Gastroesophageal sphincter (tissue), 4 donors: ENCODE results near the gene ENTPD2. TPM values are rescaled to one million over a fixed set of nuclear protein-coding genes. Genes with fewer than 3 reads are reported as not detected.

Source experiments
- ATAC-seq: fragments of 150-250 bp; one replicate; pipeline ENCODE4 v1.9.1; 2016; ENCODE audit warnings: mild to moderate bottlenecking, moderate library complexity
- H3K27ac ChIP-seq, 4 donors: fragments of 200-600 bp; sonication (generic) in 3 of 4; 1 replicate in 3 of 4; 2 replicates in 1 of 4; pipeline ENCODE4 v1.5.1; 2016 to 2019
- H3K27me3 ChIP-seq: fragments of 200-600 bp; sonication (generic); one replicate; pipeline ENCODE4 v1.5.1; 2019
- H3K36me3 ChIP-seq, 2 donors: fragments of 200-600 bp; sonication (generic); one replicate each; pipeline ENCODE4 v1.5.1; 2019; ENCODE audit warnings: control low read depth in 1 of 2
- H3K4me1 ChIP-seq, 3 donors: fragments of 200-600 bp; sonication (generic); 1 replicate in 2 of 3; 2 replicates in 1 of 3; pipeline ENCODE4 v1.5.1; 2016 to 2019; ENCODE audit warnings: control low read depth in 2 of 3
- H3K4me3 ChIP-seq, 2 donors: fragments of 200-600 bp; sonication (generic); one replicate each; pipeline ENCODE4 v1.5.1; 2019; ENCODE audit warnings: mild to moderate bottlenecking in 1 of 2, moderate library complexity in 1 of 2
- H3K9me3 ChIP-seq, 3 donors: fragments of 200-600 bp; sonication (generic); one replicate each; pipeline ENCODE4 v1.5.1; 2017 to 2019; ENCODE audit warnings: control low read depth in 2 of 3
- CTCF ChIP-seq, 4 experiments: fragments of 200-600 bp in 2 of 4; fragments of 450-650 bp in 2 of 4; sonication (generic) in 1 of 4; IDR thresholded peaks; one replicate each; pipeline ENCODE4 v1.5.1; 2017 to 2019; ENCODE audit warnings: antibody characterized with exemption in 4 of 4, mild to moderate bottlenecking in 2 of 4, moderate library complexity in 2 of 4
- EP300 ChIP-seq: sonication (generic); formaldehyde crosslinking; IDR thresholded peaks from one replicate; pipeline ENCODE4 v1.6.1; 2017; ENCODE audit warnings: antibody characterized with exemption, mild to moderate bottlenecking
- POLR2A ChIP-seq, 2 donors: fragments of 450-650 bp; IDR thresholded peaks; one replicate each; pipeline ENCODE4 v1.6.1; 2017; ENCODE audit warnings: antibody characterized with exemption in 2 of 2, mild to moderate bottlenecking in 2 of 2, moderate library complexity in 1 of 2
- POLR2AphosphoS5 ChIP-seq: sonication (generic); formaldehyde crosslinking; IDR thresholded peaks from one replicate; pipeline ENCODE4 v1.6.1; 2017; ENCODE audit warnings: antibody characterized with exemption
- whole genome bisulfite sequencing, 2 donors: methylation state at CpG; one replicate each; pipeline ENCODE4 v1.1.5; 2018; ENCODE audit warnings: low coverage in 1 of 2; 5-methylcytosine and 5-hydroxymethylcytosine counted together
- total RNA-seq, 4 donors: library from RNA; depleted of rRNA; stranded (reverse); fragments of >200 nt; gene quantifications; one replicate each; pipeline ENCODE4 v1.1.0, GENCODE V29; 2016

Gene ENTPD2
- total RNA-seq, 4 donors from 2014 or later: 0.58 to 1.6 TPM; not detected in 2

- no peak overlapping the region for H3K4me3 ChIP-seq
- H3K36me3 ChIP-seq: peaks cover 0 to 50% of the 10 kb centered on the region in 2 donors
- no peak overlapping the region for H3K27ac ChIP-seq
- WGBS, 2 donors: no CpG with 5 or more reads among the region's 6 CpGs
- no peak for TF ChIP-seq EP300
- TF ChIP-seq POLR2A (IDR thresholded peaks at IDR 0.05): no peak
- no peak for TF ChIP-seq CTCF (IDR thresholded peaks at IDR 0.05)
- TF ChIP-seq POLR2AphosphoS5: no peak
- no peaks in the 10 kb centered on the region for H3K27me3 ChIP-seq
- no peaks in the 10 kb centered on the region for H3K9me3 ChIP-seq
- ATAC-seq: no peak
- H3K4me1 ChIP-seq: peaks cover 0 to 16% (median 0%) of the 10 kb centered on the region in 3 donors
These were observed 32.3 kb downstream of the ENTPD2 start for GRCh38 chr9:137021568-137021978.

- H3K27ac ChIP-seq: no peak overlapping the region
- ATAC-seq: no peak
- H3K27me3 ChIP-seq: no peaks in the 10 kb centered on the region
- TF ChIP-seq EP300: no peak
- no peak for TF ChIP-seq POLR2AphosphoS5
- no peak for TF ChIP-seq POLR2A (IDR thresholded peaks at IDR 0.05)
- no peak for TF ChIP-seq CTCF (IDR thresholded peaks at IDR 0.05)
- H3K9me3 ChIP-seq: no peaks in the 10 kb centered on the region
- H3K36me3 ChIP-seq: peaks cover 0 to 56% of the 10 kb centered on the region in 2 donors
- peaks cover 0 to 10% (median 0%) of the 10 kb centered on the region in 3 donors for H3K4me1 ChIP-seq
- H3K4me3 ChIP-seq: no peak overlapping the region
- WGBS, 2 donors: 98% methylated on average over 8 of the region's 32 CpGs; no CpG with 5 or more reads in 1 of the 2 donors
These were observed 32.9 kb downstream of the ENTPD2 start for GRCh38 chr9:137020771-137021567.

GRCh38 chr9:137019891-137020683, 33.8 kb downstream of the ENTPD2 start:
- WGBS, 2 donors: 100% methylated on average over 2 of the region's 34 CpGs; no CpG with 5 or more reads in 1 of the 2 donors
- no peaks in the 10 kb centered on the region for H3K9me3 ChIP-seq

GRCh38 chr9:137018761-137019559, 34.9 kb downstream of the ENTPD2 start:
- WGBS, 2 donors: 60 to 84% methylated on average over 1 to 8 of the region's 36 CpGs
- no peaks in the 10 kb centered on the region for H3K4me1 ChIP-seq
- H3K9me3 ChIP-seq: no peaks in the 10 kb centered on the region
- H3K27me3 ChIP-seq: no peaks in the 10 kb centered on the region
- H3K4me3 ChIP-seq: no peak overlapping the region
- ATAC-seq: no peak
- H3K36me3 ChIP-seq: peaks cover 0 to 76% of the 10 kb centered on the region in 2 donors
- TF ChIP-seq POLR2AphosphoS5 (no peak), EP300 (no peak), CTCF (IDR thresholded peaks at IDR 0.05) (no peak), POLR2A (IDR thresholded peaks at IDR 0.05) (no peak)
- H3K27ac ChIP-seq: no peak overlapping the region

More at GRCh38 chr9:137019891-137020683, 33.8 kb downstream of the ENTPD2 start:
- no peak overlapping the region for H3K27ac ChIP-seq
- peaks cover 0 to 65% of the 10 kb centered on the region in 2 donors for H3K36me3 ChIP-seq
- no peak overlapping the region for H3K4me3 ChIP-seq
- peaks cover 0 to 1% (median 0%) of the 10 kb centered on the region in 3 donors for H3K4me1 ChIP-seq
- H3K27me3 ChIP-seq: no peaks in the 10 kb centered on the region
- TF ChIP-seq CTCF (IDR thresholded peaks at IDR 0.05): no peak
- no peak for TF ChIP-seq EP300
- TF ChIP-seq POLR2A (IDR thresholded peaks at IDR 0.05): no peak
- TF ChIP-seq POLR2AphosphoS5: no peak
- ATAC-seq: no peak
